GM23248 (cell line): Measurements from ENCODE around the gene LCE4A. TPM values are rescaled to one million over a fixed set of nuclear protein-coding genes. Genes with fewer than 3 reads are reported as not detected.
"Not testable (repeated sequence)": the region's sequence is repeated elsewhere in the genome, so short reads cannot be mapped to it uniquely, and the experiment has no call there.

Source experiments
- DNase-seq: peaks from one replicate; pipeline ENCODE4 v3.0.0-alpha.2; 2015
- H2AFZ ChIP-seq: fragments of 200-600 bp; sonication (generic); 2 replicates; pipeline ENCODE4 v1.6.1; 2016; ENCODE audit warnings: antibody characterized with exemption
- H3F3A ChIP-seq: fragments of 200-600 bp; sonication (generic); 2 replicates; pipeline ENCODE4 v1.6.1; 2016; ENCODE audit warnings: mild to moderate bottlenecking, antibody characterized with exemption, mixed run types; ENCODE audit not compliant: insufficient read depth
- H3K27ac ChIP-seq: fragments of 200-600 bp; sonication (generic); 2 replicates; pipeline ENCODE4 v1.5.1; 2016; ENCODE audit warnings: mild to moderate bottlenecking
- H3K27me3 ChIP-seq: fragments of 200-600 bp; sonication (generic); replicated peaks from 2 replicates; pipeline ENCODE4 v1.6.1; 2016; ENCODE audit warnings: mild to moderate bottlenecking; ENCODE audit not compliant: insufficient read depth
- H3K36me3 ChIP-seq: fragments of 200-600 bp; sonication (generic); 2 replicates; pipeline ENCODE4 v1.6.1; 2016; ENCODE audit warnings: low read depth, mild to moderate bottlenecking
- H3K4me1 ChIP-seq: fragments of 200-600 bp; sonication (generic); 2 replicates; pipeline ENCODE4 v1.6.1; 2016; ENCODE audit warnings: mild to moderate bottlenecking; ENCODE audit not compliant: insufficient read depth
- H3K4me2 ChIP-seq: fragments of 200-600 bp; sonication (generic); one replicate; pipeline ENCODE4 v1.6.1; 2016; ENCODE audit warnings: mild to moderate bottlenecking; ENCODE audit not compliant: unreplicated experiment
- H3K4me3 ChIP-seq: fragments of 200-600 bp; sonication (generic); 2 replicates; pipeline ENCODE4 v1.5.1; 2016; ENCODE audit warnings: mild to moderate bottlenecking
- H3K79me2 ChIP-seq: fragments of 200-600 bp; sonication (generic); 2 replicates; pipeline ENCODE4 v1.6.1; 2016; ENCODE audit warnings: mild to moderate bottlenecking; ENCODE audit not compliant: insufficient read depth
- H3K9ac ChIP-seq: fragments of 200-600 bp; sonication (generic); 2 replicates; pipeline ENCODE4 v1.6.1; 2016; ENCODE audit warnings: mild to moderate bottlenecking
- H3K9me2 ChIP-seq: fragments of 200-600 bp; sonication (generic); 2 replicates; pipeline ENCODE4 v1.6.1; 2016; ENCODE audit warnings: mixed run types, mild to moderate bottlenecking, moderate library complexity; ENCODE audit not compliant: insufficient read depth
- H3K9me3 ChIP-seq: fragments of 200-600 bp; sonication (generic); one replicate; pipeline ENCODE4 v1.6.1; 2017; ENCODE audit warnings: low read depth
- H4K20me1 ChIP-seq: fragments of 200-600 bp; sonication (generic); 2 replicates; pipeline ENCODE4 v1.6.0; 2016; ENCODE audit not compliant: insufficient read depth
- EZH2 ChIP-seq: fragments of 200-600 bp; sonication (generic); IDR thresholded peaks from 2 replicates; pipeline ENCODE4 v1.6.1; 2018; ENCODE audit warnings: antibody characterized with exemption, mild to moderate bottlenecking; ENCODE audit not compliant: insufficient read depth, poor library complexity, severe bottlenecking
- EZH2phosphoT487 ChIP-seq: fragments of 200-600 bp; sonication (generic); IDR thresholded peaks from 2 replicates; pipeline ENCODE4 v1.6.1; 2018; ENCODE audit warnings: antibody characterized with exemption, moderate library complexity, mild to moderate bottlenecking, low read depth; ENCODE audit not compliant: insufficient read depth
- WGBS, 2 experiments: methylation state at CpG; one replicate each; pipeline ENCODE4 v1.1.6; 2015 to 2017; ENCODE audit warnings: low lambda C conversion rate in 2 of 2, low coverage in 1 of 2; ENCODE audit errors: missing lambda C conversion rate in 2 of 2; 5-methylcytosine and 5-hydroxymethylcytosine counted together
- in situ Hi-C: fragments of 300-500 bp; cut with MboI; formaldehyde crosslinking; loops from 2 replicates; pipeline ENCODE4 v1.15.0; 2020
- polyA plus RNA-seq: library from polyadenylated mRNA; unstranded; fragments of >200 nt; fragmentation: Nextera tagmentation; extraction: Ambion mirVana; gene quantifications from 2 replicates; pipeline ENCODE4 v1.2.1, GENCODE V29; 2016
- total RNA-seq: library from RNA; depleted of rRNA; stranded (reverse); fragments of >200 nt; shearing (Covaris generic); gene quantifications from 2 replicates; pipeline ENCODE4 v1.2.3, GENCODE V29; 2014

The LCE4A gene
- total and polyA plus RNA-seq, 2 experiments from 2014 or later = 0.39 TPM; not detected in 1

DNA sequence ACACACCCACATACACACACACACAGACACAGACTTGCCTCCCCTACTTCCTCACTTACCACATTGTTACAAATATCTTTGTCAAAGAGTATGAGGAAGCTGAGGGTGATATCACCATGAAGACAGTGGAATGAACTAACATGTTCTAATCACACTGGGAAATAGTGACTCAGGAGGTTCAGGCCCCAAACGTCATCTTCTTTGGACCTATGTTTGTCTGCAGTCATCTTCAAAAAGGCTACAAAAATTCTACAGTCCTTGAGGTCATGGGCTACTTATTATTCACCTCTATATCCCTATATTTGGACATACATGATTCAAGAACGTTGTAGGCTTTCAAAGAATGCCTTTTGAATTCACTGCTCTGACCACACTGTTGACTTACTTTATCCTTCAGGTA lies 34.9 kb upstream of the LCE4A start:
- TF ChIP-seq EZH2 (no peak), EZH2phosphoT487 (no peak)
- DNase-seq = peak; percentile 74
- in situ Hi-C loops = loop anchor here (25.0 kb wide), 1 partner anchor 539 kb away; the partner anchor contains the start of genes LELP1 and PRR9

GRCh38 chr1:152674983-152675382 lies 33.0 kb upstream of the LCE4A start, which contains the start of gene LCE2C:
LCE2C (plus strand) TSS chr1:152675279; CDS start chr1:152676016, 737 bp downstream.
- in situ Hi-C loops = loop anchor here (25.0 kb wide), 1 partner anchor 537 kb away; the partner anchor contains the start of genes LELP1 and PRR9
- H3K9me2 ChIP-seq, H2AFZ ChIP-seq, H3K36me3 ChIP-seq, H3K4me3 ChIP-seq, H3K79me2 ChIP-seq, H3K9ac ChIP-seq, H4K20me1 ChIP-seq, H3K27me3 ChIP-seq, H3K4me2 ChIP-seq, H3K4me1 ChIP-seq, H3F3A ChIP-seq, H3K27ac ChIP-seq, H3K9me3 ChIP-seq: not testable (repeated sequence)
- peak; percentile 16 for DNase-seq
- WGBS, 2 experiments = 18 to 30% methylated on average over 3 of the region's 3 CpGs

More for the DNA sequence above, 34.9 kb upstream of the LCE4A start:
- no peaks in the 10 kb centered on the region for H3K36me3 ChIP-seq
- H3K9me3 ChIP-seq = no peaks in the 10 kb centered on the region
- no peaks in the 10 kb centered on the region for H4K20me1 ChIP-seq
- H3K9ac ChIP-seq = no peak overlapping the region
- 7 to 22% methylated on average over 2 of the region's 2 CpGs for WGBS, 2 experiments
- H3K9me2 ChIP-seq = no peaks in the 10 kb centered on the region
- no peak overlapping the region for H3K4me2 ChIP-seq
- no peak overlapping the region for H3K4me3 ChIP-seq
- H3K27me3 ChIP-seq = no peaks in the 10 kb centered on the region
- H3K79me2 ChIP-seq = no peaks in the 10 kb centered on the region
- no peaks in the 10 kb centered on the region for H3F3A ChIP-seq
- H3K27ac ChIP-seq = no peak overlapping the region
- no peak overlapping the region for H2AFZ ChIP-seq
- H3K4me1 ChIP-seq = peaks cover 4% of the 10 kb centered on the region; the same call in 1 of the 2 replicates

DNA sequence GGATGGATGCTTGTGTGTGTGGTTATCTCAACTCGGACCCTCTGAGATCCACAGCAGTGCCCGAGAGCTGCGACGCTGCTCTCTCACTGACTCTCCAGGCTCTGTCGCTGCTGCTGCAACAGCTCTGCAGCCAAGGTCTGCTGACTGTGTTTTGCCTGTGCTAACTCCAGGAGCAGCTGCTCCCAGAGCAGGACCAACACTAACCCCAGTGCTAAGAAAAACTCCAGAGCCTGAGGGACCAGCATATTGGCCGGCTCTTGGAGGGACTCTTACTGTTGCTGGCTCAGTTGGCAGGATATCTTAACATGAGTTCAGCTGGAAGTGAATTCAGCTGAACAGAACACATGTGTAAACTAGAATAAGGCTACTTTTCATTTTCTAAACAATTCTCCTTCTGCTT lies 28.5 kb upstream of the LCE4A start:
- TF ChIP-seq EZH2 (no peak), EZH2phosphoT487 (no peak)
- H3K36me3 ChIP-seq = no peaks in the 10 kb centered on the region
- no peak overlapping the region for H3K9ac ChIP-seq
- no peaks in the 10 kb centered on the region for H3K9me2 ChIP-seq
- H3K9me3 ChIP-seq = no peaks in the 10 kb centered on the region
- no peaks in the 10 kb centered on the region for H3K27me3 ChIP-seq
- DNase-seq = no peak
- no peaks in the 10 kb centered on the region for H4K20me1 ChIP-seq
- in situ Hi-C loops = no loop called here
- whole genome bisulfite sequencing, 2 experiments = 52 to 56% methylated on average over 6 of the region's 6 CpGs
- H3K79me2 ChIP-seq = no peaks in the 10 kb centered on the region
- H3K4me2 ChIP-seq = no peak overlapping the region
- no peak overlapping the region for H3K4me3 ChIP-seq
- H3K4me1 ChIP-seq = peaks cover 5% of the 10 kb centered on the region
- H2AFZ ChIP-seq = no peak overlapping the region
- no peak overlapping the region for H3K27ac ChIP-seq
- peaks cover 8% of the 10 kb centered on the region; the same call in 1 of the 2 replicates for H3F3A ChIP-seq

GRCh38 chr1:152681616-152682015 lies 26.3 kb upstream of the LCE4A start:
- Histone ChIP-seq H3K4me2 (no peak overlapping the region), H3K9me3 (no peaks in the 10 kb centered on the region), H3K27ac (no peak overlapping the region), H3K9ac (no peak overlapping the region), H3K4me3 (no peak overlapping the region), H2AFZ (no peak overlapping the region), H3K9me2 (no peaks in the 10 kb centered on the region), H3F3A (peaks cover 8% of the 10 kb centered on the region; the same call in 1 of the 2 replicates), H3K79me2 (no peaks in the 10 kb centered on the region), H3K27me3 (no peaks in the 10 kb centered on the region), H4K20me1 (no peaks in the 10 kb centered on the region), H3K36me3 (no peaks in the 10 kb centered on the region), H3K4me1 (peaks cover 5% of the 10 kb centered on the region)
- DNase-seq = peak; percentile 25
- WGBS, 2 experiments = 5 to 8% methylated on average over 2 of the region's 2 CpGs
- TF ChIP-seq EZH2phosphoT487 (no peak), EZH2 (no peak)
- in situ Hi-C loops = no loop called here

- Histone ChIP-seq H2AFZ (no peak overlapping the region), H3K27ac (no peak overlapping the region), H3K9me2 (no peaks in the 10 kb centered on the region), H3K79me2 (no peaks in the 10 kb centered on the region), H3K9ac (no peak overlapping the region), H3K4me3 (no peak overlapping the region), H3K27me3 (no peaks in the 10 kb centered on the region), H3K4me2 (no peak overlapping the region), H3K36me3 (no peaks in the 10 kb centered on the region), H4K20me1 (no peaks in the 10 kb centered on the region), H3K9me3 (no peaks in the 10 kb centered on the region), H3K4me1 (peaks cover 5% of the 10 kb centered on the region), H3F3A (peaks cover 8% of the 10 kb centered on the region; the same call in 1 of the 2 replicates)
- peak; percentile 79 for DNase-seq
- TF ChIP-seq EZH2 (no peak), EZH2phosphoT487 (no peak)
- in situ Hi-C loops = no loop called here
Measured at GRCh38 chr1:152683846-152684245, 24.1 kb upstream of the LCE4A start.

DNA sequence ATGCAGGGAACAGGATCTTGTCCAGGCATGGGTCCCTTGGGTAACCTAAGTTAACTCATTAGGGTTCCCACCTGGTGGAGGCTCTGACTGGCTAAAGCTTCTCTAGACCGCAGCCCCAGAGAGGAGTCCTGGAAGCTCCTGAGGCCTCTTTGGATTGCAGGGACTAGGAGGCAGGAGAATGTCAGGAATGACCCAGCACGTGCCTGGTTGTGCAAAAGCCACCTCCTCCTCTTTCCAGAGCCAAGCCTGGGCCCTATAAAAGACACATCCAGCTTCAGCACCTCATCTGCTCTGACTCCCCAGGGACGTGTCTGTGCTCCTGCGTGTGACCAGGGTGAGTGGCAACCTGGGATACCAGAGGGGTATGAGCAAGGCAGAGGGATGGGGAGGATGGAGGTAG lies 22.1 kb upstream of the LCE4A start, which contains the start of gene LCE2B:
Gene LCE2B, plus strand, starts transcription at position 301 of the 400 bp plus-strand sequence. CDS start 721 bp downstream, outside the sequence.
- H4K20me1 ChIP-seq, H3K79me2 ChIP-seq, H3K4me1 ChIP-seq, H3F3A ChIP-seq, H2AFZ ChIP-seq, H3K9ac ChIP-seq, H3K4me3 ChIP-seq, H3K27me3 ChIP-seq, H3K36me3 ChIP-seq, DNase-seq, H3K4me2 ChIP-seq, H3K27ac ChIP-seq, in situ Hi-C loops, H3K9me3 ChIP-seq, H3K9me2 ChIP-seq: not testable (repeated sequence)
- 28 to 31% methylated on average over 4 of the region's 4 CpGs for WGBS, 2 experiments
